ENCODE results near the gene OR10P1.

DNA sequence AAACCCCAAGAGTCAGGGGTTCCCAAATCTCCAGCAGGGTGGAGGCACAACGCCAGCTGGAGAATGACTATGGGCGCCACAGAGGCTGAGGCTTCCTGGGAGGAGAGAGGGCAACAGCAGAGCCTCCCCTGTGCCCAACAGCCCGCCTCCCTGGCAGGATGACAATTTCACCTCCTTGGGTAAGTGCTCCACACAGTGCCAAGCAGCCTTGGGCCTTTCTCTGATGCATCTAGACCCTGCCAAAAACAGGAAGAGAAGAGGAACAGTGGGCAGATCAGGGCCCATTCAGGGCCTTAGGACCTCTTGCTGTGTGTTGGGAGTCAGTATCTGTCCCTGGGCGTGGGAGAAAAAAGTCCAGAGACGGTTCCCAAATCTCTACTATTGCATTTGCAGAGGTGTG is 5.0 kb upstream of the OR10P1 start:
- TF ChIP-seq, protein P1, sequence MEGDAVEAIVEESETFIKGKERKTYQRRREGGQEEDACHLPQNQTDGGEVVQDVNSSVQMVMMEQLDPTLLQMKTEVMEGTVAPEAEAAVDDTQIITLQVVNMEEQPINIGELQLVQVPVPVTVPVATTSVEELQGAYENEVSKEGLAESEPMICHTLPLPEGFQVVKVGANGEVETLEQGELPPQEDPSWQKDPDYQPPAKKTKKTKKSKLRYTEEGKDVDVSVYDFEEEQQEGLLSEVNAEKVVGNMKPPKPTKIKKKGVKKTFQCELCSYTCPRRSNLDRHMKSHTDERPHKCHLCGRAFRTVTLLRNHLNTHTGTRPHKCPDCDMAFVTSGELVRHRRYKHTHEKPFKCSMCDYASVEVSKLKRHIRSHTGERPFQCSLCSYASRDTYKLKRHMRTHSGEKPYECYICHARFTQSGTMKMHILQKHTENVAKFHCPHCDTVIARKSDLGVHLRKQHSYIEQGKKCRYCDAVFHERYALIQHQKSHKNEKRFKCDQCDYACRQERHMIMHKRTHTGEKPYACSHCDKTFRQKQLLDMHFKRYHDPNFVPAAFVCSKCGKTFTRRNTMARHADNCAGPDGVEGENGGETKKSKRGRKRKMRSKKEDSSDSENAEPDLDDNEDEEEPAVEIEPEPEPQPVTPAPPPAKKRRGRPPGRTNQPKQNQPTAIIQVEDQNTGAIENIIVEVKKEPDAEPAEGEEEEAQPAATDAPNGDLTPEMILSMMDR (IDR thresholded peaks at IDR 0.05; ENCODE audit: low read depth, low read length, poor library complexity, severe bottlenecking) = no peak
- TF ChIP-seq EZH2phosphoT487 (IDR thresholded peaks at IDR 0.05; ENCODE audit: borderline replicate concordance, low read length) = no peak
